Panc1 (cell line): ENCODE results near the gene MED16. TPM values are rescaled to one million over a fixed set of nuclear protein-coding genes. Genes with fewer than 3 reads are reported as not detected.

Experiments
- ATAC-seq: fragments of 200-7000 bp; cut with Tn5 transposase; 2 replicates; pipeline ENCODE4 v1.9.1; 2020; ENCODE audit warnings: mild to moderate bottlenecking, moderate library complexity
- BruUV-seq: library from RNA; stranded (reverse); fragments of 400-500 nt; replicated peaks from 2 replicates; lab custom pipeline; 2021; lab: Mats Ljungman, UMichigan
- CTCF ChIA-PET: fragments of 300-600 bp; sonication (Branson Sonifier 250); formaldehyde crosslinking; loops from one replicate; lab custom pipeline; 2022; ENCODE audit warnings: antibody characterized with exemption; lab: Charles Lee
- POLR2A ChIA-PET: fragments of 300-600 bp; sonication (Branson Sonifier 250); formaldehyde crosslinking; loops from one replicate; lab custom pipeline; 2022; ENCODE audit warnings: antibody characterized with exemption; lab: Charles Lee
- DNase-seq: peaks from one replicate; pipeline ENCODE4 v3.0.0-alpha.2; 2010; ENCODE audit warnings: low read depth, low spot score
- H3K27ac ChIP-seq: 2 replicates; pipeline ENCODE4 v1.5.1; 2011; ENCODE audit warnings: mild to moderate bottlenecking, low read length, inconsistent platforms
- H3K27me3 ChIP-seq: fragments of 200-500 bp; sonication (Bioruptor generic); 2 replicates; pipeline ENCODE4 v1.6.0; 2014; ENCODE audit warnings: low read length, inconsistent platforms; ENCODE audit not compliant: control insufficient read depth, insufficient read depth
- H3K36me3 ChIP-seq: fragments of 200-500 bp; sonication (Bioruptor generic); 2 replicates; pipeline ENCODE4 v1.5.1; 2014; ENCODE audit warnings: inconsistent platforms, mild to moderate bottlenecking, low read length, moderate library complexity; ENCODE audit not compliant: control insufficient read depth, insufficient read depth
- H3K4me1 ChIP-seq: 2 replicates; pipeline ENCODE4 v1.5.1; 2011; ENCODE audit warnings: inconsistent platforms, mild to moderate bottlenecking, low read length, moderate library complexity; ENCODE audit not compliant: control insufficient read depth, insufficient read depth
- H3K4me3 ChIP-seq, 2 experiments: 2 replicates each; pipeline ENCODE4 v1.5.1; 2011 to 2012; ENCODE audit warnings: low read depth in 2 of 2, low read length in 2 of 2, mild to moderate bottlenecking in 2 of 2, inconsistent platforms in 1 of 2, moderate library complexity in 1 of 2
- H3K9me3 ChIP-seq: fragments of 200-500 bp; sonication (Bioruptor generic); 2 replicates; pipeline ENCODE4 v1.5.1; 2014; ENCODE audit warnings: low read depth, mild to moderate bottlenecking, inconsistent platforms, low read length, moderate library complexity; ENCODE audit not compliant: control insufficient read depth, insufficient read depth
- CTCF ChIP-seq: fragments of 450-650 bp; IDR thresholded peaks from 2 replicates; pipeline ENCODE4 v1.5.1; 2017; ENCODE audit warnings: mild to moderate bottlenecking
- POLR2AphosphoS5 ChIP-seq: IDR thresholded peaks from 2 replicates; pipeline ENCODE4 v1.6.1; 2012; ENCODE audit warnings: mild to moderate bottlenecking, low read depth, low read length, moderate library complexity
- REST ChIP-seq, 2 experiments: IDR thresholded peaks; 2 replicates each; pipeline ENCODE4 v1.6.1; 2011 to 2012; ENCODE audit warnings: low read depth in 2 of 2, control low read depth in 1 of 2, low read length in 1 of 2, mild to moderate bottlenecking in 1 of 2, moderate library complexity in 1 of 2; ENCODE audit not compliant: insufficient read depth in 1 of 2
- SIN3A ChIP-seq: IDR thresholded peaks from 2 replicates; pipeline ENCODE4 v1.6.1; 2012; ENCODE audit warnings: low read depth, mild to moderate bottlenecking, low read length, moderate library complexity, borderline replicate concordance; ENCODE audit not compliant: insufficient read depth
- TCF7L2 ChIP-seq: IDR thresholded peaks from 2 replicates; pipeline ENCODE4 v1.6.1; 2011; ENCODE audit warnings: mild to moderate bottlenecking, low read depth, low read length, inconsistent platforms
- in situ Hi-C: cut with HindIII; loops from 2 replicates; pipeline ENCODE4 v1.10.0; 2016; ENCODE audit warnings: low sequenced_read_pairs, low pct_unique_long_range_greater_than_20kb
- intact Hi-C: fragments of 100-400 bp; cut with micrococcal nuclease; formaldehyde crosslinking; loops from one replicate; pipeline ENCODE4 v1.10.0; 2022; ENCODE audit not compliant: unreplicated experiment
- total RNA-seq: library from RNA; stranded (reverse); gene quantifications from one replicate; pipeline ENCODE4 v1.2.1, GENCODE V29; 2021; ENCODE audit not compliant: unreplicated experiment

MED16 gene
- total RNA-seq, 1 experiment from 2014 or later, result 39.5 TPM

GRCh38 chr19:876780-877314, 16.1 kb downstream of the MED16 start:
- no peaks in the 10 kb centered on the region for H3K36me3 ChIP-seq
- DNase-seq, result no peak
- TF ChIP-seq SIN3A (no peak), POLR2AphosphoS5 (no peak), CTCF (no peak), REST (IDR thresholded peaks at IDR 0.05; ENCODE audit: insufficient read depth in 1 of 2, low read depth in 2 of 2, low read length in 1 of 2) (no peak), TCF7L2 (no peak)
- H3K27me3 ChIP-seq, result no peaks in the 10 kb centered on the region
- no peak overlapping the region for H3K4me3 ChIP-seq
- in situ Hi-C loops, result no loop called here
- H3K9me3 ChIP-seq, result no peaks in the 10 kb centered on the region
- BruUV-seq, result no TSS peak
- intact Hi-C loops, result no loop called here
- H3K4me1 ChIP-seq, result no peaks in the 10 kb centered on the region
- ChIA-PET CTCF (interaction anchor here (0.6 kb wide), 1 partner anchor 367 kb away, joined by 3 read pairs; no protein-coding TSS in a partner anchor), POLR2A (no interaction called here)
- ATAC-seq, result no peak
- no peak overlapping the region for H3K27ac ChIP-seq

- Histone ChIP-seq H3K4me1 (no peaks in the 10 kb centered on the region), H3K4me3 (no peak overlapping the region), H3K36me3 (no peaks in the 10 kb centered on the region), H3K9me3 (no peaks in the 10 kb centered on the region), H3K27ac (no peak overlapping the region), H3K27me3 (no peaks in the 10 kb centered on the region)
- ATAC-seq (no peak), DNase-seq (no peak)
- no TSS peak for BruUV-seq
- in situ Hi-C loops, result no loop called here
- intact Hi-C loops, result no loop called here
- no peak for TF ChIP-seq REST (IDR thresholded peaks at IDR 0.05; ENCODE audit: insufficient read depth in 1 of 2, low read depth in 2 of 2, low read length in 1 of 2)
- no peak for TF ChIP-seq TCF7L2
- TF ChIP-seq CTCF, result no peak
- no peak for TF ChIP-seq SIN3A
- TF ChIP-seq POLR2AphosphoS5, result no peak
- POLR2A ChIA-PET, result no interaction called here
- CTCF ChIA-PET, result no interaction called here
Measured at GRCh38 chr19:876089-876488, 16.9 kb downstream of the MED16 start.
